RWPE2 (cell line): ENCODE results near the gene PLVAP.
A peak's percentile ranks its signal among the peaks of the same experiment; 100 is the strongest.

Source experiments
- ATAC-seq: fragments of 200-7000 bp; cut with Tn5 transposase; 3 replicates; pipeline ENCODE4 v1.9.1; 2021; ENCODE audit warnings: low read depth
- DNase-seq: peaks from one replicate; pipeline ENCODE4 v3.0.0-alpha.2; 2020; ENCODE audit warnings: low spot score
- H3K27ac ChIP-seq: fragments of 450-650 bp; 2 replicates; pipeline ENCODE4 v1.5.1; 2017; ENCODE audit warnings: mild to moderate bottlenecking; ENCODE audit not compliant: poor library complexity, severe bottlenecking
- H3K27me3 ChIP-seq: fragments of 250-450 bp; sonication (Bioruptor Pico); 2 replicates; pipeline ENCODE4 v1.5.1; 2021; ENCODE audit warnings: mild to moderate bottlenecking, moderate library complexity; ENCODE audit not compliant: insufficient read depth, poor library complexity, severe bottlenecking
- H3K36me3 ChIP-seq: fragments of 250-450 bp; sonication (Bioruptor Pico); 2 replicates; pipeline ENCODE4 v1.5.1; 2020; ENCODE audit warnings: low read depth, mild to moderate bottlenecking, moderate library complexity
- H3K4me1 ChIP-seq: fragments of 250-450 bp; sonication (Bioruptor Pico); 2 replicates; pipeline ENCODE4 v1.5.1; 2021; ENCODE audit warnings: mild to moderate bottlenecking, moderate library complexity; ENCODE audit not compliant: insufficient read depth, poor library complexity, severe bottlenecking
- H3K4me3 ChIP-seq: fragments of 250-450 bp; sonication (Bioruptor Pico); 2 replicates; pipeline ENCODE4 v1.5.1; 2021; ENCODE audit warnings: mild to moderate bottlenecking, moderate library complexity; ENCODE audit not compliant: severe bottlenecking
- H3K9me3 ChIP-seq: fragments of 250-450 bp; sonication (Bioruptor Pico); 2 replicates; pipeline ENCODE4 v1.5.1; 2021; ENCODE audit warnings: mild to moderate bottlenecking, moderate library complexity; ENCODE audit not compliant: severe bottlenecking
- CTCF ChIP-seq: fragments of 450-650 bp; IDR thresholded peaks from one replicate; pipeline ENCODE4 v1.5.1; 2017; ENCODE audit warnings: mild to moderate bottlenecking, moderate library complexity; ENCODE audit not compliant: poor library complexity, severe bottlenecking

The PLVAP gene

GRCh38 chr19:17339088-17339741 is 37.9 kb downstream of the PLVAP start:
- H3K4me1 ChIP-seq, result no peaks in the 10 kb centered on the region
- H3K4me3 ChIP-seq, result no peak overlapping the region
- H3K27me3 ChIP-seq, result no peaks in the 10 kb centered on the region
- H3K36me3 ChIP-seq, result peaks cover 16% of the 10 kb centered on the region
- DNase-seq, result peak; percentile 68
- ATAC-seq, result no peak
- H3K9me3 ChIP-seq, result no peaks in the 10 kb centered on the region
- no peak for TF ChIP-seq CTCF
- H3K27ac ChIP-seq, result no peak overlapping the region

- Histone ChIP-seq H3K27me3 (no peaks in the 10 kb centered on the region), H3K4me1 (no peaks in the 10 kb centered on the region), H3K36me3 (peaks cover 16% of the 10 kb centered on the region), H3K27ac (peak overlapping the region; percentile 85), H3K4me3 (peak overlapping the region; percentile 89), H3K9me3 (no peaks in the 10 kb centered on the region)
- no peak for TF ChIP-seq CTCF
- no peak for ATAC-seq
- no peak for DNase-seq
Observed at GRCh38 chr19:17338433-17339078, 38.6 kb downstream of the PLVAP start.

GRCh38 chr19:17337675-17338432 is 39.3 kb downstream of the PLVAP start:
- Histone ChIP-seq H3K27me3 (no peaks in the 10 kb centered on the region), H3K27ac (peak overlapping the region; percentile 85), H3K4me1 (no peaks in the 10 kb centered on the region), H3K9me3 (no peaks in the 10 kb centered on the region), H3K4me3 (peak overlapping the region; percentile 89), H3K36me3 (peaks cover 20% of the 10 kb centered on the region)
- no peak for TF ChIP-seq CTCF
- DNase-seq, result peak; percentile 63
- ATAC-seq, result no peak

GRCh38 chr19:17336872-17337674 is 40.1 kb downstream of the PLVAP start, which contains the start of gene GTPBP3:
Gene GTPBP3, plus strand, starts transcription at chr19:17337553. Its CDS starts 59 bp downstream, at chr19:17337612.
- H3K36me3 ChIP-seq, result peaks cover 16% of the 10 kb centered on the region
- no peaks in the 10 kb centered on the region for H3K9me3 ChIP-seq
- TF ChIP-seq CTCF, result no peak
- ATAC-seq (peak; percentile 86), DNase-seq (peak; percentile 98)
- H3K27me3 ChIP-seq, result no peaks in the 10 kb centered on the region
- peak within 1 kb of the TSS; percentile 85 for H3K27ac ChIP-seq
- H3K4me1 ChIP-seq, result no peaks in the 10 kb centered on the region
- H3K4me3 ChIP-seq, result peak within 1 kb of the TSS; percentile 89
